ENCODE data around the gene KIAA0319L.

The KIAA0319L gene

DNA sequence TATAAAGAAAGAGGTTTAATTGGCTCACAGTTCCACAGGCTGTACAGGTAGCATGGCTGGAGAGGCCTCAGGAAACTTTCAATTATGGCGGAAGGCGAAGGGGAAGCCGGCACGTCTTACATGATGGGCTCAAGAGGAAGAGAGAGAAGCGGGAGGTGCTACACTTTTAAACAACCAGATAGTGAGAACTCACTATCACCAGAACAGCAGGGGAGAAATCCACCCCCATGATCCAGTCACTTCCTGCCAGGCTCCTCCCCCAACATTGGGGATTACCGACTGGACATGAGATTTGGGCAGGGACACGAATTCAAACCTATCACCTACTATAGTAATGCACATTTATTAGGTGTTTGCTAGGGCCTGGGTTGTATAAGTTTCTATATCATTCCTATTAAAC, 170.9 kb downstream of the KIAA0319L start:
- no peak for DNase-seq (ENCODE audit: low read depth in 2 of 2)
